Vagina (tissue), 2 donors: ENCODE measurements around the gene ICAM5.

Experiments
- CTCF ChIP-seq, 3 experiments: fragments of 450-650 bp in 2 of 3; fragments of 200-600 bp in 1 of 3; sonication (generic) in 1 of 3; IDR thresholded peaks; one replicate each; pipeline ENCODE4 v1.5.1; 2017 to 2019; ENCODE audit warnings: antibody characterized with exemption in 3 of 3, mild to moderate bottlenecking in 2 of 3, moderate library complexity in 2 of 3
- POLR2A ChIP-seq, 2 donors: fragments of 450-650 bp; IDR thresholded peaks; one replicate each; pipeline ENCODE4 v1.6.1; 2017; ENCODE audit warnings: antibody characterized with exemption in 2 of 2, mild to moderate bottlenecking in 2 of 2, moderate library complexity in 2 of 2

GRCh38 chr19:10269333-10270179 lies 20.2 kb upstream of the ICAM5 start:
- no peak for TF ChIP-seq POLR2A (IDR thresholded peaks at IDR 0.05)
- peak; percentile 91 to 98 (median 93) for TF ChIP-seq CTCF (IDR thresholded peaks at IDR 0.05)
